ENCODE data around the gene EIPR1. TPM values are rescaled to one million over a fixed set of nuclear protein-coding genes. Genes with fewer than 3 reads are reported as not detected.

EIPR1 gene
- total and polyA plus RNA-seq, 10 of the 15 experiments (the other 5 are each of a cell fraction or from before 2014, with no cell fraction given): 23.6 to 61.2 (median 42.2) TPM

- 91% methylated on average over 38 of the region's 39 CpGs for WGBS (ENCODE audit: insufficient coverage, insufficient replicate concordance, low lambda C conversion rate, missing lambda C conversion rate)
- ChIA-PET SMC1A (ENCODE audit: uncharacterized antibody, unreplicated experiment) (no interaction called here), POLR2A (no interaction called here), RAD21 (ENCODE audit: unreplicated experiment) (no interaction called here), CTCF (no interaction called here)
- ATAC-seq: no peak
- Histone ChIP-seq H3K79me2 (ENCODE audit: control insufficient read depth, insufficient read depth, low read length) (no peaks in the 10 kb centered on the region), H3K9me3 (replicated peaks; ENCODE audit: control insufficient read depth, insufficient read depth, low read length) (no peaks in the 10 kb centered on the region; the same call in 2 of the 3 replicates), H3K4me3 (no peak overlapping the region), H3K27ac (ENCODE audit: control insufficient read depth, insufficient read depth) (no peak overlapping the region), H3K36me3 (ENCODE audit: control insufficient read depth in 2 of 2, insufficient read depth in 2 of 2, low read length in 1 of 2) (no peaks in the 10 kb centered on the region; a peak in 1 of 4 replicates), H3K4me1 (ENCODE audit: control insufficient read depth, insufficient read depth, low read length) (peaks cover 10% of the 10 kb centered on the region), H3K4me2 (ENCODE audit: control insufficient read depth, insufficient read depth) (no peak overlapping the region), H4K20me1 (ENCODE audit: control insufficient read depth, insufficient read depth) (no peaks in the 10 kb centered on the region), H3K9ac (ENCODE audit: control insufficient read depth, insufficient read depth, low read length) (no peak overlapping the region), H3K27me3 (replicated peaks in 1 of 2; ENCODE audit: control insufficient read depth in 2 of 2, insufficient read depth in 2 of 2, low read length in 1 of 2) (no peaks in the 10 kb centered on the region), H2AFZ (ENCODE audit: control insufficient read depth, low read depth, low read length) (no peak overlapping the region)
- TF ChIP-seq SIN3A (IDR thresholded peaks at IDR 0.05; ENCODE audit: low read depth, low read length) (no peak), ATF7 (IDR thresholded peaks at IDR 0.05; ENCODE audit: low read depth) (no peak), ZNF622 (IDR thresholded peaks at IDR 0.05) (no peak), RCOR1 (conservative IDR thresholded peaks at IDR 0.05; ENCODE audit: low read depth, low read length) (no peak), SMAD1 (IDR thresholded peaks at IDR 0.05; ENCODE audit: low read depth, partially characterized antibody) (no peak), TCF3 (IDR thresholded peaks at IDR 0.05; ENCODE audit: borderline replicate concordance, insufficient read depth, low read depth, low read length) (no peak), DPF2 (IDR thresholded peaks at IDR 0.05) (no peak), TCF12 (IDR thresholded peaks at IDR 0.05; ENCODE audit: low read depth, low read length) (no peak), KLF5 (IDR thresholded peaks at IDR 0.05; ENCODE audit: partially characterized antibody) (no peak), ATF2 (IDR thresholded peaks at IDR 0.05; ENCODE audit: low read length) (no peak), SMAD5 (IDR thresholded peaks at IDR 0.05; ENCODE audit: low read depth) (no peak), CREM (IDR thresholded peaks at IDR 0.05; ENCODE audit: low read depth) (no peak), JUNB (IDR thresholded peaks at IDR 0.05) (no peak), ZNF687 (IDR thresholded peaks at IDR 0.05) (no peak), STAT1 (conservative IDR thresholded peaks at IDR 0.05) (no peak), STAT3 (IDR thresholded peaks at IDR 0.05; ENCODE audit: low read depth, low read length) (no peak)
- in situ Hi-C loops (cut with MboI) (no loop called here), intact Hi-C loops (cut with micrococcal nuclease; ENCODE audit: unreplicated experiment) (no loop called here)
- no TSS peak for BruUV-seq (replicated peaks)
- no peak for DNase-seq (ENCODE audit: low read depth, low spot score)
- no peak for FAIRE-seq
These were observed 229.7 kb downstream of the EIPR1 start for GRCh38 chr2:3147651-3148530.
